ENCODE data around the gene SLC5A12.

DNA sequence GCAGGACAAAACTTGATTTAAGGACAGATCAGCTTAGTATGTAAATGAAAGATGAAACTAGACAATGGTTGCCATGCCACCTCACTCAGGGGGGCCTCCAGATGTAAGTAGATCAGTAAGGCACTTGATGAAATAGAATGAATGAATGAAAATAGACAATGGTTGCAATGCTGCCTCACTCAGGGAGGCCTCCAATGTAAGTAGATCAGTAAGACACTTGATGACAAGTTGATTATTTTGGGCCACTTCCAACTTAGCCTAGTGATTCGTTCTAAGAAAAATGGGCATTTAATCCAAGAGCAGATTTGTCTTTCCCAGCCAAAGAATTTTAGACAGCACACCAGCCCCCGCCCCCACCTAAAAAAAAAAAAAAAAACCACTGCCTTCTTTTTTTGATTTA is 19.2 kb upstream of the SLC5A12 start:
- TF ChIP-seq, protein P1, sequence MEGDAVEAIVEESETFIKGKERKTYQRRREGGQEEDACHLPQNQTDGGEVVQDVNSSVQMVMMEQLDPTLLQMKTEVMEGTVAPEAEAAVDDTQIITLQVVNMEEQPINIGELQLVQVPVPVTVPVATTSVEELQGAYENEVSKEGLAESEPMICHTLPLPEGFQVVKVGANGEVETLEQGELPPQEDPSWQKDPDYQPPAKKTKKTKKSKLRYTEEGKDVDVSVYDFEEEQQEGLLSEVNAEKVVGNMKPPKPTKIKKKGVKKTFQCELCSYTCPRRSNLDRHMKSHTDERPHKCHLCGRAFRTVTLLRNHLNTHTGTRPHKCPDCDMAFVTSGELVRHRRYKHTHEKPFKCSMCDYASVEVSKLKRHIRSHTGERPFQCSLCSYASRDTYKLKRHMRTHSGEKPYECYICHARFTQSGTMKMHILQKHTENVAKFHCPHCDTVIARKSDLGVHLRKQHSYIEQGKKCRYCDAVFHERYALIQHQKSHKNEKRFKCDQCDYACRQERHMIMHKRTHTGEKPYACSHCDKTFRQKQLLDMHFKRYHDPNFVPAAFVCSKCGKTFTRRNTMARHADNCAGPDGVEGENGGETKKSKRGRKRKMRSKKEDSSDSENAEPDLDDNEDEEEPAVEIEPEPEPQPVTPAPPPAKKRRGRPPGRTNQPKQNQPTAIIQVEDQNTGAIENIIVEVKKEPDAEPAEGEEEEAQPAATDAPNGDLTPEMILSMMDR (IDR thresholded peaks at IDR 0.05; ENCODE audit: insufficient read depth, low read length), result no peak
- TF ChIP-seq SPI1 (IDR thresholded peaks at IDR 0.05; ENCODE audit: borderline replicate concordance, low read depth), result no peak

All from HL-60 (cell line).